Measurements from ENCODE around the gene SUN5. TPM values are rescaled to one million over a fixed set of nuclear protein-coding genes. Genes with fewer than 3 reads are reported as not detected.

The SUN5 gene, protein sequence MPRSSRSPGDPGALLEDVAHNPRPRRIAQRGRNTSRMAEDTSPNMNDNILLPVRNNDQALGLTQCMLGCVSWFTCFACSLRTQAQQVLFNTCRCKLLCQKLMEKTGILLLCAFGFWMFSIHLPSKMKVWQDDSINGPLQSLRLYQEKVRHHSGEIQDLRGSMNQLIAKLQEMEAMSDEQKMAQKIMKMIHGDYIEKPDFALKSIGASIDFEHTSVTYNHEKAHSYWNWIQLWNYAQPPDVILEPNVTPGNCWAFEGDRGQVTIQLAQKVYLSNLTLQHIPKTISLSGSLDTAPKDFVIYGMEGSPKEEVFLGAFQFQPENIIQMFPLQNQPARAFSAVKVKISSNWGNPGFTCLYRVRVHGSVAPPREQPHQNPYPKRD
- total RNA-seq: not detected
- polyA plus RNA-seq: not detected
- long read RNA-seq, donor 1: 0 reads
- long read RNA-seq, donor 2: 0 reads
- long read RNA-seq, donor 3: 0 reads

DNA sequence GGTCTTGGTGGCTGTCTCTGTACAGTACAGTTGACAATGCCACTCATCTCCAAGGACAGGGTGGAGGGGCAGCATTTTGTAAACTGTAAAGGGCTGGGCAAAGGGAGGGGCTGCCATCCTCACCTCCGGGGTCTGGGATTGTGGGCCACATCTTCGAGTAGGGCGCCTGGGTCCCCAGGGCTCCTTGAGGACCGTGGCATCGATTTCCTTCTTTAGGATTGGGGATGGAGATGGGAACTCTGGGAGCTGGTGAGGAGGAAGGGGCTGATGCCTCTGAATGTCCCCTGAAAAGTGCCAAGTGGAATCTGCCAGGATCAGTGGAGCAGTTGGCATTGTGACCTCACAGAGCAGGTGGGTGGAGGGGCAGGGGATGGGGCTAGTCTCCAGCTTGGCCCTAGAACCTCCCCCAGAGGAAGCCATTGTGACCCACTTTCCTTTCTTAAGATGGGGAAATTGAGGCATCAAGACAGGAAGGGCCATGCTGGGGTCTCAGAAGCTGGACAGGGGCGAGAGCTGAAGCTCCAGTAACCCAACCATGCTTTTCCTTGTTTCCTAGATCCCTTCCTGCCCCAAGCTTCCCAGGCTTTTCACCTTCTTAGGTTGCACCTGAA lies at the start of gene SUN5:
SUN5 (minus strand) TSS at position 293 of the 611 bp plus-strand sequence; CDS start at position 200, 93 bp downstream.
- TF ChIP-seq POLR2A (IDR thresholded peaks at IDR 0.05): no peak
- TF ChIP-seq, protein P1, sequence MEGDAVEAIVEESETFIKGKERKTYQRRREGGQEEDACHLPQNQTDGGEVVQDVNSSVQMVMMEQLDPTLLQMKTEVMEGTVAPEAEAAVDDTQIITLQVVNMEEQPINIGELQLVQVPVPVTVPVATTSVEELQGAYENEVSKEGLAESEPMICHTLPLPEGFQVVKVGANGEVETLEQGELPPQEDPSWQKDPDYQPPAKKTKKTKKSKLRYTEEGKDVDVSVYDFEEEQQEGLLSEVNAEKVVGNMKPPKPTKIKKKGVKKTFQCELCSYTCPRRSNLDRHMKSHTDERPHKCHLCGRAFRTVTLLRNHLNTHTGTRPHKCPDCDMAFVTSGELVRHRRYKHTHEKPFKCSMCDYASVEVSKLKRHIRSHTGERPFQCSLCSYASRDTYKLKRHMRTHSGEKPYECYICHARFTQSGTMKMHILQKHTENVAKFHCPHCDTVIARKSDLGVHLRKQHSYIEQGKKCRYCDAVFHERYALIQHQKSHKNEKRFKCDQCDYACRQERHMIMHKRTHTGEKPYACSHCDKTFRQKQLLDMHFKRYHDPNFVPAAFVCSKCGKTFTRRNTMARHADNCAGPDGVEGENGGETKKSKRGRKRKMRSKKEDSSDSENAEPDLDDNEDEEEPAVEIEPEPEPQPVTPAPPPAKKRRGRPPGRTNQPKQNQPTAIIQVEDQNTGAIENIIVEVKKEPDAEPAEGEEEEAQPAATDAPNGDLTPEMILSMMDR (IDR thresholded peaks at IDR 0.05): no peak
- H3K4me3 ChIP-seq: no peak within 1 kb of the TSS
- H3K27me3 ChIP-seq: no peaks in the 10 kb centered on the region
- H3K4me1 ChIP-seq: no peaks in the 10 kb centered on the region
- 81 to 90% (median 85%) methylated on average over 6 of the region's 6 CpGs for WGBS, 4 donors
- ATAC-seq (no peak), DNase-seq (no peak)
- H3K36me3 ChIP-seq: no peaks in the 10 kb centered on the region
- no peak within 1 kb of the TSS for H3K27ac ChIP-seq
- peaks cover 0 to 8% (median 0%) of the 10 kb centered on the region in 12 donors for H3K9me3 ChIP-seq
- intact Hi-C loops (cut with DNase I): no loop called here

DNA sequence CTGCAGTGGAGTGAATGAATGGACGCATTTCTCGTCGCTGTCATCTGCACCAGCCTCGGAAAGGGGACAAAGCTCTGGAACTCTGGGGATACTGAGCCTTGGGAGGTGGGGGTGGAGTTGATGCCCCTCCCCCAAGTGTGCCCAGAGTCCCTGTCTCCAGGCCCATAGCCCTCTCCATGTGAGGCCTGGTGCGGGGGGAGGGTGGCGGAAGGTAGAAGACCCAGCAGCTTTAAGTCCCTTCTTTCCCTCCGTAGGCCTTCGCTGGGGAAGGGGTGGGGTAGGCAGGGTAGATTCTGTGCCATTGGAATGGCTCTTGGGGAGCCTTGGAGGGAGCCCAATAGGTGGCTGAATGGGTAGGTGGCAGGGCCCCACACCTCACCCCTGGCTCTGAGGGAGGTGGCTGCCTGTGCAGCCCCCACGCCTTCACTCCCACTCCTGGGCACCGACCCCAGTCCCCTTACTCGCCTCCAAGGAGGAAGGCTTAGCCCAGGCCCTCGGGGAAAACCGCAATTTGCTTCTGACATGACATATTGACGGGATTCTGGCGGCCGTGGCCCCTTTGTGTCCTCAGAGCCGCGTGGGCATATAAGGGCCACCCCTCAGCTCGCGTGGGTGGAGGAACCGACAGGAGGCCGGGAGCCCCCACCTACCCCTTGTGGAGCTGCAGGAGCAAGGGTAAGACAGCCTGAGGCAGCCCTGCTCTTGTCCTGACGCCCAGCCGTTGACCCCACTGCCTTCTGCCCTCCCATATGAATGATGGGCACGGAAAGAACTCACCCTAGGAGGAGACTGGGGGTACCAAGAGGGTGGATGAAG lies 49.3 kb upstream of the SUN5 start, which contains the start of gene BPIFB3:
BPIFB3 (plus strand) TSS at position 613 of the 816 bp plus-strand sequence. CDS start 1,533 bp downstream, outside the sequence.
- no peak for DNase-seq
- WGBS, 4 donors: 73 to 84% (median 82%) methylated on average over 19 to 25 of the region's 25 CpGs
- H3K4me1 ChIP-seq: no peaks in the 10 kb centered on the region
- H3K9me3 ChIP-seq: no peaks in the 10 kb centered on the region
- no peak within 1 kb of the TSS for H3K4me3 ChIP-seq
- intact Hi-C loops (cut with DNase I): no loop called here
- ATAC-seq: no peak
- H3K36me3 ChIP-seq: no peaks in the 10 kb centered on the region
- TF ChIP-seq, protein P1 (IDR thresholded peaks at IDR 0.05): no peak
- no peak for TF ChIP-seq POLR2A (IDR thresholded peaks at IDR 0.05)
- peaks cover 0 to 3% (median 0%) of the 10 kb centered on the region in 9 donors for H3K27me3 ChIP-seq
- no peak within 1 kb of the TSS for H3K27ac ChIP-seq

DNA sequence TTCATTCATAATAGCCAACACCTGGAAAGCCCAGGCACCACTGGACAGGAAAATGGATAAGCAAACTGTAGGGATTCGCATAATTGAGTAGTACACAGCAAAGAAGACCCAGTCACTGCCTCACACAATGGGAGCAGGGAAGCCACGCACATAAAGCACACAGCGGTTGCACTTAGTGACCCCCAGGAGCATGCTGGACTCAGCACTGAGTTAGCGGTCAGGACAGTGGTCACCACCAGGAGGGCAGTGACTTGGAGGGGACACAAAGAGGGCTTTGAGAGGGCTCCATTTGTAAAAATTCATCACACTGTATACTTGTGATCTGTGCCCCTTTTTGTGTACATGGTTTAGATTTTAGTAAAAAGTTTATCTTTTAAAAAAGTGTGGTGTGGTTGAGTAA lies 47.1 kb upstream of the SUN5 start:
- DNase-seq: no peak
- Histone ChIP-seq H3K27me3 (peaks cover 0 to 3% (median 0%) of the 10 kb centered on the region in 9 donors), H3K27ac (no peak overlapping the region), H3K4me3 (no peak overlapping the region), H3K4me1 (no peaks in the 10 kb centered on the region), H3K36me3 (no peaks in the 10 kb centered on the region), H3K9me3 (peaks cover 0 to 3% (median 0%) of the 10 kb centered on the region in 12 donors)
- ATAC-seq: no peak
- intact Hi-C loops (cut with DNase I): no loop called here
- 63 to 88% (median 75%) methylated on average over 4 of the region's 4 CpGs for WGBS, 4 donors
- TF ChIP-seq, protein P1 (IDR thresholded peaks at IDR 0.05): no peak
- no peak for TF ChIP-seq POLR2A (IDR thresholded peaks at IDR 0.05)
